Duodenal mucosa (tissue), 2 donors: ENCODE measurements around the gene PLEKHA6.
A peak's percentile ranks its signal among the peaks of the same experiment; 100 is the strongest.

ENCODE experiments used
- H3K27ac ChIP-seq: one replicate; pipeline ENCODE4 v1.7.0; 2013; ENCODE audit warnings: low read depth, low read length
- H3K27me3 ChIP-seq, 2 donors: one replicate each; pipeline ENCODE4 v1.7.0; 2013; ENCODE audit warnings: low read length in 2 of 2, control low read depth in 1 of 2; ENCODE audit not compliant: insufficient read depth in 2 of 2, control insufficient read depth in 1 of 2
- H3K36me3 ChIP-seq, 2 donors: one replicate each; pipeline ENCODE4 v1.7.0; 2013; ENCODE audit warnings: low read length in 2 of 2, control low read depth in 1 of 2; ENCODE audit not compliant: insufficient read depth in 2 of 2, control insufficient read depth in 1 of 2
- H3K4me1 ChIP-seq, 2 donors: one replicate each; pipeline ENCODE4 v1.7.0; 2013; ENCODE audit warnings: low read length in 2 of 2, control low read depth in 1 of 2; ENCODE audit not compliant: insufficient read depth in 2 of 2, control insufficient read depth in 1 of 2
- H3K4me3 ChIP-seq, 2 donors: one replicate each; pipeline ENCODE4 v1.7.0; 2013; ENCODE audit warnings: low read length in 2 of 2, low read depth in 1 of 2
- H3K9ac ChIP-seq, 2 donors: one replicate each; pipeline ENCODE4 v1.7.0; 2013; ENCODE audit warnings: low read length in 2 of 2, low read depth in 1 of 2
- H3K9me3 ChIP-seq, 2 donors: one replicate each; pipeline ENCODE4 v1.7.0; 2013; ENCODE audit warnings: low read length in 2 of 2, control low read depth in 1 of 2; ENCODE audit not compliant: control insufficient read depth in 1 of 2

PLEKHA6 gene

GRCh38 chr1:204271970-204272369, 87.8 kb downstream of the PLEKHA6 start:
- peaks cover 8 to 17% of the 10 kb centered on the region in 2 donors for H3K4me1 ChIP-seq
- H3K36me3 ChIP-seq, result peaks cover 18 to 77% of the 10 kb centered on the region in 2 donors
- no peaks in the 10 kb centered on the region for H3K9me3 ChIP-seq
- no peak overlapping the region for H3K9ac ChIP-seq
- H3K4me3 ChIP-seq, result no peak overlapping the region
- H3K27ac ChIP-seq, result no peak overlapping the region
- H3K27me3 ChIP-seq, result no peaks in the 10 kb centered on the region

GRCh38 chr1:204268101-204268500, 91.6 kb downstream of the PLEKHA6 start:
- Histone ChIP-seq H3K36me3 (peaks cover 24 to 80% of the 10 kb centered on the region in 2 donors), H3K9me3 (no peaks in the 10 kb centered on the region), H3K4me1 (peaks cover 24 to 33% of the 10 kb centered on the region in 2 donors), H3K9ac (peak overlapping the region in 1 of 2 donors; percentile 7), H3K27me3 (no peaks in the 10 kb centered on the region), H3K4me3 (no peak overlapping the region), H3K27ac (no peak overlapping the region)

- peaks cover 24 to 33% of the 10 kb centered on the region in 2 donors for H3K4me1 ChIP-seq
- H3K27ac ChIP-seq, result no peak overlapping the region
- peak overlapping the region in 1 of 2 donors; percentile 4 for H3K4me3 ChIP-seq
- peaks cover 29 to 80% of the 10 kb centered on the region in 2 donors for H3K36me3 ChIP-seq
- H3K9ac ChIP-seq, result peak overlapping the region in 1 of 2 donors; percentile 28
- H3K9me3 ChIP-seq, result no peaks in the 10 kb centered on the region
- H3K27me3 ChIP-seq, result no peaks in the 10 kb centered on the region
Measured at GRCh38 chr1:204267191-204267601, 92.5 kb downstream of the PLEKHA6 start.

GRCh38 chr1:204266504-204267034, 93.2 kb downstream of the PLEKHA6 start:
- Histone ChIP-seq H3K9me3 (no peaks in the 10 kb centered on the region), H3K36me3 (peaks cover 34 to 80% of the 10 kb centered on the region in 2 donors), H3K4me1 (peaks cover 24 to 33% of the 10 kb centered on the region in 2 donors), H3K27me3 (no peaks in the 10 kb centered on the region), H3K9ac (peak overlapping the region in 1 of 2 donors; percentile 13), H3K27ac (no peak overlapping the region), H3K4me3 (peak overlapping the region; percentile 4)

- H3K9me3 ChIP-seq, result no peaks in the 10 kb centered on the region
- no peaks in the 10 kb centered on the region for H3K27me3 ChIP-seq
- H3K27ac ChIP-seq, result no peak overlapping the region
- H3K36me3 ChIP-seq, result peaks cover 35 to 80% of the 10 kb centered on the region in 2 donors
- H3K9ac ChIP-seq, result no peak overlapping the region
- H3K4me1 ChIP-seq, result peaks cover 24 to 33% of the 10 kb centered on the region in 2 donors
- no peak overlapping the region for H3K4me3 ChIP-seq
Measured at GRCh38 chr1:204265665-204266064, 94.1 kb downstream of the PLEKHA6 start.

GRCh38 chr1:204264805-204265204, 94.9 kb downstream of the PLEKHA6 start:
- no peak overlapping the region for H3K9ac ChIP-seq
- no peaks in the 10 kb centered on the region for H3K9me3 ChIP-seq
- peaks cover 24 to 33% of the 10 kb centered on the region in 2 donors for H3K4me1 ChIP-seq
- no peak overlapping the region for H3K27ac ChIP-seq
- no peaks in the 10 kb centered on the region for H3K27me3 ChIP-seq
- no peak overlapping the region for H3K4me3 ChIP-seq
- peaks cover 31 to 80% of the 10 kb centered on the region in 2 donors for H3K36me3 ChIP-seq

- H3K36me3 ChIP-seq, result peaks cover 30 to 87% of the 10 kb centered on the region in 2 donors
- no peak overlapping the region for H3K9ac ChIP-seq
- no peak overlapping the region for H3K4me3 ChIP-seq
- no peaks in the 10 kb centered on the region for H3K9me3 ChIP-seq
- H3K27me3 ChIP-seq, result no peaks in the 10 kb centered on the region
- no peak overlapping the region for H3K27ac ChIP-seq
- H3K4me1 ChIP-seq, result peaks cover 24 to 27% of the 10 kb centered on the region in 2 donors
Measured at GRCh38 chr1:204263254-204263910, 96.3 kb downstream of the PLEKHA6 start.

GRCh38 chr1:204262506-204263253, 97.0 kb downstream of the PLEKHA6 start:
- H3K4me3 ChIP-seq, result no peak overlapping the region
- no peak overlapping the region for H3K9ac ChIP-seq
- no peaks in the 10 kb centered on the region for H3K27me3 ChIP-seq
- peaks cover 30 to 88% of the 10 kb centered on the region in 2 donors for H3K36me3 ChIP-seq
- peaks cover 22 to 23% of the 10 kb centered on the region in 2 donors for H3K4me1 ChIP-seq
- H3K9me3 ChIP-seq, result no peaks in the 10 kb centered on the region
- H3K27ac ChIP-seq, result no peak overlapping the region

GRCh38 chr1:204261746-204262505, 97.8 kb downstream of the PLEKHA6 start:
- no peaks in the 10 kb centered on the region for H3K27me3 ChIP-seq
- H3K4me3 ChIP-seq, result no peak overlapping the region
- H3K27ac ChIP-seq, result no peak overlapping the region
- no peak overlapping the region for H3K9ac ChIP-seq
- H3K36me3 ChIP-seq, result peaks cover 32 to 87% of the 10 kb centered on the region in 2 donors
- peaks cover 15 to 16% of the 10 kb centered on the region in 2 donors for H3K4me1 ChIP-seq
- no peaks in the 10 kb centered on the region for H3K9me3 ChIP-seq
